A673 (cell line): ENCODE results near the gene CDT1.

ENCODE experiments used
- CTCF ChIP-seq: fragments of 300-800, 200-600 bp; sonication (generic); conservative IDR thresholded peaks from 2 replicates; pipeline ENCODE4 v1.5.1; 2017; ENCODE audit warnings: low read depth, mild to moderate bottlenecking, antibody characterized with exemption, low read length, moderate library complexity, mixed read lengths
- EZH2 ChIP-seq: fragments of 200-600 bp; sonication (generic); IDR thresholded peaks from 2 replicates; pipeline ENCODE4 v1.6.1; 2017; ENCODE audit warnings: borderline replicate concordance, low read depth, mild to moderate bottlenecking, mixed read lengths, antibody characterized with exemption, low read length; ENCODE audit not compliant: poor library complexity, severe bottlenecking

- TF ChIP-seq CTCF (no peak), EZH2 (no peak)
Observed at GRCh38 chr16:88844419-88845036, 40.9 kb downstream of the CDT1 start.
